HCT116 (cell line): ENCODE results near the gene OR10P1.

ENCODE experiments used
- ATF3 ChIP-seq: IDR thresholded peaks from 2 replicates; pipeline ENCODE4 v1.6.1; 2012
- CEBPB ChIP-seq: IDR thresholded peaks from 2 replicates; pipeline ENCODE4 v1.6.1; 2012; ENCODE audit warnings: low read depth
- CTCF ChIP-seq, 3 experiments: fragments of 200-600 bp in 1 of 3; sonication (generic) in 1 of 3; IDR thresholded peaks in 2 of 3; conservative IDR thresholded peaks in 1 of 3; 2 replicates each; pipeline ENCODE4 v1.5.1; 2012 to 2017; ENCODE audit warnings: low read depth in 2 of 3, low read length in 2 of 3, antibody characterized with exemption in 1 of 3, borderline replicate concordance in 1 of 3, control low read depth in 1 of 3, mild to moderate bottlenecking in 1 of 3, mixed read lengths in 1 of 3, mixed run types in 1 of 3, moderate library complexity in 1 of 3; ENCODE audit not compliant: insufficient read depth in 1 of 3
- EZH2 ChIP-seq: fragments of 200-600 bp; sonication (generic); IDR thresholded peaks from 2 replicates; pipeline ENCODE4 v1.6.1; 2017; ENCODE audit warnings: antibody characterized with exemption, mixed run types
- EZH2phosphoT487 ChIP-seq: fragments of 200-600 bp; IDR thresholded peaks from 2 replicates; pipeline ENCODE4 v1.6.1; 2018; ENCODE audit warnings: antibody characterized with exemption, borderline replicate concordance
- POLR2A ChIP-seq: IDR thresholded peaks from 2 replicates; pipeline ENCODE4 v1.7.0; 2011; ENCODE audit warnings: borderline replicate concordance; ENCODE audit not compliant: insufficient read depth, insufficient read length; ENCODE audit errors: extremely low read depth
- POLR2AphosphoS5 ChIP-seq: IDR thresholded peaks from 2 replicates; pipeline ENCODE4 v1.6.1; 2011; ENCODE audit warnings: mild to moderate bottlenecking, low read depth, low read length, moderate library complexity
- REST ChIP-seq: IDR thresholded peaks from 2 replicates; pipeline ENCODE4 v1.6.1; 2012; ENCODE audit warnings: low read depth
- SRF ChIP-seq: IDR thresholded peaks from 2 replicates; pipeline ENCODE4 v1.6.1; 2012; ENCODE audit warnings: low read depth
- YY1 ChIP-seq: IDR thresholded peaks from 2 replicates; pipeline ENCODE4 v1.6.1; 2011; ENCODE audit warnings: low read length, low read depth, moderate library complexity, mild to moderate bottlenecking; ENCODE audit not compliant: insufficient replicate concordance; ENCODE audit errors: extremely low read depth
- ZBTB33 ChIP-seq: IDR thresholded peaks from 2 replicates; pipeline ENCODE4 v1.6.1; 2011; ENCODE audit warnings: mild to moderate bottlenecking, low read length, moderate library complexity; ENCODE audit not compliant: insufficient replicate concordance; ENCODE audit errors: extremely low read depth

- TF ChIP-seq CTCF (IDR thresholded peaks at IDR 0.05 in 2 of 3, conservative IDR thresholded peaks at IDR 0.05 in 1 of 3; ENCODE audit: borderline replicate concordance in 1 of 3, insufficient read depth in 1 of 3, low read depth in 2 of 3, low read length in 2 of 3) (no peak), POLR2AphosphoS5 (no peak), ATF3 (no peak), EZH2 (no peak), REST (no peak), POLR2A (no peak), YY1 (no peak), EZH2phosphoT487 (no peak), SRF (no peak), ZBTB33 (no peak), CEBPB (no peak)
These were observed 21.9 kb upstream of the OR10P1 start for GRCh38 chr12:55614764-55615163.
